AG09319 (cell line): ENCODE results near the gene RIPK1.
"Not testable (repeated sequence)": the region's sequence is repeated elsewhere in the genome, so short reads cannot be mapped to it uniquely, and the experiment has no call there.

Source experiments
- DNase-seq: peaks from one replicate; pipeline ENCODE4 v3.0.0-alpha.2; 2010; ENCODE audit warnings: low read depth; ENCODE audit errors: extremely low read depth
- CTCF ChIP-seq: IDR thresholded peaks from 2 replicates; pipeline ENCODE4 v1.5.1; 2011; ENCODE audit warnings: low read depth, mild to moderate bottlenecking, inconsistent platforms, low read length, moderate library complexity

The RIPK1 gene

GRCh38 chr6:3140201-3140600 lies 71.9 kb downstream of the RIPK1 start:
- no peak for TF ChIP-seq CTCF
- DNase-seq = no peak

- TF ChIP-seq CTCF = no peak
- no peak for DNase-seq
These were observed 74.2 kb downstream of the RIPK1 start for GRCh38 chr6:3142536-3142935.

- DNase-seq = no peak
- no peak for TF ChIP-seq CTCF
These were observed 74.9 kb downstream of the RIPK1 start for GRCh38 chr6:3143158-3143557.

- no peak for TF ChIP-seq CTCF
- no peak for DNase-seq
These were observed 76.3 kb downstream of the RIPK1 start for GRCh38 chr6:3144571-3144970.

- no peak for DNase-seq
- TF ChIP-seq CTCF = no peak
These were observed 79.8 kb downstream of the RIPK1 start for GRCh38 chr6:3147914-3148757.

GRCh38 chr6:3151691-3152090 lies 83.4 kb downstream of the RIPK1 start:
- no peak for DNase-seq
- no peak for TF ChIP-seq CTCF

- no peak for TF ChIP-seq CTCF
- no peak for DNase-seq
These were observed 84.4 kb downstream of the RIPK1 start for GRCh38 chr6:3152689-3153088.

GRCh38 chr6:3155416-3155815 lies 87.1 kb downstream of the RIPK1 start:
- not testable (repeated sequence) for DNase-seq

- DNase-seq = not testable (repeated sequence)
These were observed 88.2 kb downstream of the RIPK1 start for GRCh38 chr6:3156184-3157130.
